HepG2 (cell line): ENCODE data around the gene PCYOX1L. TPM values are rescaled to one million over a fixed set of nuclear protein-coding genes. Genes with fewer than 3 reads are reported as not detected.

Source experiments
- DNMT1 ChIP-seq: sonication (generic); formaldehyde crosslinking; IDR thresholded peaks from 2 replicates; pipeline ENCODE4 v1.5.1; 2020; ENCODE audit warnings: mild to moderate bottlenecking, missing genetic modification reagents
- HMG20A ChIP-seq: IDR thresholded peaks from 2 replicates; pipeline ENCODE4 v1.6.1; 2016; ENCODE audit warnings: borderline replicate concordance
- NFKB2 ChIP-seq: sonication (generic); formaldehyde crosslinking; IDR thresholded peaks from 2 replicates; pipeline ENCODE4 v1.4.0; 2020; ENCODE audit warnings: missing genetic modification reagents, borderline replicate concordance
- PAWR ChIP-seq: sonication (generic); formaldehyde crosslinking; IDR thresholded peaks from 2 replicates; pipeline ENCODE4 v1.4.0; 2020; ENCODE audit warnings: missing genetic modification reagents, mild to moderate bottlenecking, borderline replicate concordance
- PHF21A ChIP-seq: sonication (generic); formaldehyde crosslinking; IDR thresholded peaks from 2 replicates; pipeline ENCODE4 v1.5.0; 2020; ENCODE audit warnings: mild to moderate bottlenecking, missing genetic modification reagents
- POLR2AphosphoS5 ChIP-seq: IDR thresholded peaks from 2 replicates; pipeline ENCODE4 v1.6.1; 2012; ENCODE audit warnings: low read depth, low read length
- RBM39 ChIP-seq: fragments of 200-400 bp; formaldehyde crosslinking; IDR thresholded peaks from one replicate; pipeline ENCODE4 v1.6.1; 2018; ENCODE audit warnings: antibody characterized with exemption, mild to moderate bottlenecking, low read depth, low read length; ENCODE audit not compliant: poor library complexity, severe bottlenecking
- REL ChIP-seq: sonication (generic); formaldehyde crosslinking; conservative IDR thresholded peaks from 2 replicates; pipeline ENCODE4 v1.8.0; 2022; ENCODE audit warnings: mild to moderate bottlenecking, missing genetic modification reagents, moderate library complexity
- SAFB2 ChIP-seq: sonication (generic); formaldehyde crosslinking; IDR thresholded peaks from 2 replicates; pipeline ENCODE4 v1.5.1; 2020; ENCODE audit warnings: missing genetic modification reagents, low read depth, mild to moderate bottlenecking, borderline replicate concordance
- SALL1 ChIP-seq: sonication (generic); formaldehyde crosslinking; IDR thresholded peaks from 2 replicates; pipeline ENCODE4 v1.8.0; 2022; ENCODE audit warnings: mild to moderate bottlenecking, missing genetic modification reagents
- SIN3B ChIP-seq: fragments of 150-350 bp; IDR thresholded peaks from 2 replicates; pipeline ENCODE4 v1.6.1; 2014; ENCODE audit warnings: low read length
- ZFP82 ChIP-seq: sonication (generic); formaldehyde crosslinking; IDR thresholded peaks from 2 replicates; pipeline ENCODE4 v1.5.1; 2020; ENCODE audit warnings: mild to moderate bottlenecking, missing genetic modification reagents, borderline replicate concordance
- ZNF205 ChIP-seq: IDR thresholded peaks from 2 replicates; pipeline ENCODE4 v1.6.1; 2018; ENCODE audit warnings: missing biosample characterization, missing genetic modification reagents
- ZNF615 ChIP-seq: sonication (generic); formaldehyde crosslinking; IDR thresholded peaks from 2 replicates; pipeline ENCODE4 v1.5.0; 2020; ENCODE audit warnings: mild to moderate bottlenecking, missing genetic modification reagents, borderline replicate concordance
- ZNF709 ChIP-seq: sonication (generic); formaldehyde crosslinking; IDR thresholded peaks from 2 replicates; pipeline ENCODE4 v1.5.0; 2020; ENCODE audit warnings: mild to moderate bottlenecking, missing genetic modification reagents
- ZNF737 ChIP-seq: sonication (generic); formaldehyde crosslinking; IDR thresholded peaks from 2 replicates; pipeline ENCODE4 v1.5.0; 2020; ENCODE audit warnings: missing genetic modification reagents, mild to moderate bottlenecking, borderline replicate concordance
- polyA plus RNA-seq, 8 experiments: library from polyadenylated mRNA; depleted of rRNA in 3 of 8; stranded (reverse) in 7 of 8; unstranded in 1 of 8; fragments of >200 nt; fragmentation: Illumina TruSeq in 4 of 8; extraction: Trizol in 4 of 8; gene quantifications; 2 replicates each; pipeline versions ENCODE4 v1.2.1 to v1.2.3, GENCODE V29; 2011 to 2016; ENCODE audit warnings: low read depth in 4 of 8, missing spikeins in 1 of 8, mixed read lengths in 1 of 8; ENCODE audit not compliant: insufficient read depth in 1 of 8
- total RNA-seq, 5 experiments: library from RNA; depleted of rRNA; stranded (reverse); fragments of >200 nt; fragmentation: Illumina TruSeq; extraction: Trizol; gene quantifications; 2 replicates each; pipeline ENCODE4 v1.2.3, GENCODE V29; 2016; ENCODE audit warnings: low read depth in 1 of 5
- TF ChIP-seq, protein P1 (sequence below), 2 experiments: fragments of 450-650 bp in 1 of 2; sonication (generic) in 1 of 2; formaldehyde crosslinking in 1 of 2; IDR thresholded peaks; 2 replicates each; pipeline versions ENCODE4 v1.6.1 to v1.8.0; 2016 to 2022; ENCODE audit warnings: antibody characterized with exemption in 1 of 2, mild to moderate bottlenecking in 1 of 2, missing genetic modification reagents in 1 of 2
- TF ChIP-seq, protein P2 (sequence below): IDR thresholded peaks from 2 replicates; pipeline ENCODE4 v1.6.1; 2016; ENCODE audit warnings: low read depth, borderline replicate concordance
- TF ChIP-seq, protein P3 (sequence below): sonication (generic); formaldehyde crosslinking; IDR thresholded peaks from 2 replicates; pipeline ENCODE4 v1.5.1; 2020; ENCODE audit warnings: missing genetic modification reagents, mild to moderate bottlenecking, borderline replicate concordance

The PCYOX1L gene
- total and polyA plus RNA-seq, 2 of the 13 experiments (the other 11 are each of a cell fraction or from before 2014, with no cell fraction given), result 1.00 to 3.7 TPM

DNA sequence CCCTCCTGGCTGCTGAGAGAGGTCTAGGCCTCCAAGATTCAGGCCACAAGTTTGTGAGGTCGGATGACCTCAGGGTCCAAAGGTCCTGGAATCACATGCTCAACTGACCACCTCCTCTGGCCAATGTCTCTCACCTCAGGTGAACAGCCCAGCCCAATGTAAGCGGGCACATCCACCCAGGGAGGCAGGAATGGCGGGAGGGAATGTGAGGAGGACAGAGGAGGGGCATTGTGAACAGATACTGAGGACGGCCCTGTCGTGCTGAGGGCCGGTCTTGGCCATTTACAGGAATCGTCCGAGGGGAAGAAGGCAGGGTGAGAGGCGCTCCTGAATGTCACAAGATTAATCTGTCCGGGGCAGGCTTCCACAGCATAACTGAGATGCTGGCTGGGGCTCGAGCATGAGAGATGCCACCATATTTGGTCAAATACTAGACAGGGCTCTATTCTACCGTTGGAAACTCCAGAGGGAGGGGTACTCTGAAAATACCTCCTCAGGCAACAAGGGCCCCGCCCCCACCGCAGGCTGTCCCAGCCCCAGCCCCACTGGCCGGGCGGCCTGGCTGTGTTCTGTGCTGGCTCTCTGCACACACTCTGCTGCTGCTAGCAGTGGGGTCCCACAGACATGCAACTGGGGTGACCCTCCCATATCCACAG lies 22.7 kb downstream of the PCYOX1L start (continued):
- TF ChIP-seq, protein P1, sequence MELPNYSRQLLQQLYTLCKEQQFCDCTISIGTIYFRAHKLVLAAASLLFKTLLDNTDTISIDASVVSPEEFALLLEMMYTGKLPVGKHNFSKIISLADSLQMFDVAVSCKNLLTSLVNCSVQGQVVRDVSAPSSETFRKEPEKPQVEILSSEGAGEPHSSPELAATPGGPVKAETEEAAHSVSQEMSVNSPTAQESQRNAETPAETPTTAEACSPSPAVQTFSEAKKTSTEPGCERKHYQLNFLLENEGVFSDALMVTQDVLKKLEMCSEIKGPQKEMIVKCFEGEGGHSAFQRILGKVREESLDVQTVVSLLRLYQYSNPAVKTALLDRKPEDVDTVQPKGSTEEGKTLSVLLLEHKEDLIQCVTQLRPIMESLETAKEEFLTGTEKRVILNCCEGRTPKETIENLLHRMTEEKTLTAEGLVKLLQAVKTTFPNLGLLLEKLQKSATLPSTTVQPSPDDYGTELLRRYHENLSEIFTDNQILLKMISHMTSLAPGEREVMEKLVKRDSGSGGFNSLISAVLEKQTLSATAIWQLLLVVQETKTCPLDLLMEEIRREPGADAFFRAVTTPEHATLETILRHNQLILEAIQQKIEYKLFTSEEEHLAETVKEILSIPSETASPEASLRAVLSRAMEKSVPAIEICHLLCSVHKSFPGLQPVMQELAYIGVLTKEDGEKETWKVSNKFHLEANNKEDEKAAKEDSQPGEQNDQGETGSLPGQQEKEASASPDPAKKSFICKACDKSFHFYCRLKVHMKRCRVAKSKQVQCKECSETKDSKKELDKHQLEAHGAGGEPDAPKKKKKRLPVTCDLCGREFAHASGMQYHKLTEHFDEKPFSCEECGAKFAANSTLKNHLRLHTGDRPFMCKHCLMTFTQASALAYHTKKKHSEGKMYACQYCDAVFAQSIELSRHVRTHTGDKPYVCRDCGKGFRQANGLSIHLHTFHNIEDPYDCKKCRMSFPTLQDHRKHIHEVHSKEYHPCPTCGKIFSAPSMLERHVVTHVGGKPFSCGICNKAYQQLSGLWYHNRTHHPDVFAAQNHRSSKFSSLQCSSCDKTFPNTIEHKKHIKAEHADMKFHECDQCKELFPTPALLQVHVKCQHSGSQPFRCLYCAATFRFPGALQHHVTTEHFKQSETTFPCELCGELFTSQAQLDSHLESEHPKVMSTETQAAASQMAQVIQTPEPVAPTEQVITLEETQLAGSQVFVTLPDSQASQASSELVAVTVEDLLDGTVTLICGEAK (IDR thresholded peaks at IDR 0.05), result no peak
- TF ChIP-seq, protein P1 (CRISPR knock-in tag; IDR thresholded peaks at IDR 0.05), result no peak
- TF ChIP-seq RBM39, result no peak
- TF ChIP-seq ZNF205 (CRISPR knock-in tag), result 0 out of 2 replicates have a peak, but pooled peaks have one; percentile 17
- no peak; the same call in 1 of the 2 replicates for TF ChIP-seq HMG20A (CRISPR knock-in tag)
- TF ChIP-seq SIN3B, result no peak
- TF ChIP-seq PHF21A (CRISPR knock-in tag), result no peak
- TF ChIP-seq PAWR (CRISPR knock-in tag), result no peak
- TF ChIP-seq ZFP82 (CRISPR knock-in tag), result no peak
- TF ChIP-seq, protein P2, sequence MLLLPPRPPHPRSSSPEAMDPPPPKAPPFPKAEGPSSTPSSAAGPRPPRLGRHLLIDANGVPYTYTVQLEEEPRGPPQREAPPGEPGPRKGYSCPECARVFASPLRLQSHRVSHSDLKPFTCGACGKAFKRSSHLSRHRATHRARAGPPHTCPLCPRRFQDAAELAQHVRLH, result no peak
- TF ChIP-seq ZNF737 (CRISPR knock-in tag), result no peak
- TF ChIP-seq, protein P3, sequence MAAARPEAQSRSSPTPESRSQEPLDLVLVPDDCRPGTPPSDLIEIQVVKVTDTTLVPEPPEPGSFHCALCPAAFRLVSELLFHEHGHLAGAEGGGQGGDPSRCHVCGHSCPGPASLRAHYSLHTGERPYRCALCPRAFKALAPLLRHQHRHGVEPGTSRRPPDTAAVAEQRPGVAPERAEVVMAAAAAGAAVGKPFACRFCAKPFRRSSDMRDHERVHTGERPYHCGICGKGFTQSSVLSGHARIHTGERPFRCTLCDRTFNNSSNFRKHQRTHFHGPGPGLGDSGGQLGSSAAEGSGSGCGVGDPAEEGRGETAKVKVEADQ (CRISPR knock-in tag), result no peak
- TF ChIP-seq POLR2AphosphoS5, result peak; percentile 45; the same call in 1 of the 2 replicates
- no peak for TF ChIP-seq ZNF709 (CRISPR knock-in tag)
- TF ChIP-seq REL, result no peak
- TF ChIP-seq NFKB2, result no peak
- no peak for TF ChIP-seq ZNF615 (CRISPR knock-in tag)
- TF ChIP-seq SAFB2 (CRISPR knock-in tag), result no peak
- TF ChIP-seq SALL1 (CRISPR knock-in tag), result peak; percentile 84
- no peak for TF ChIP-seq DNMT1
